Measurements from ENCODE around the gene BCORL1.
A peak's percentile ranks its signal among the peaks of the same experiment; 100 is the strongest.

The BCORL1 gene

DNA sequence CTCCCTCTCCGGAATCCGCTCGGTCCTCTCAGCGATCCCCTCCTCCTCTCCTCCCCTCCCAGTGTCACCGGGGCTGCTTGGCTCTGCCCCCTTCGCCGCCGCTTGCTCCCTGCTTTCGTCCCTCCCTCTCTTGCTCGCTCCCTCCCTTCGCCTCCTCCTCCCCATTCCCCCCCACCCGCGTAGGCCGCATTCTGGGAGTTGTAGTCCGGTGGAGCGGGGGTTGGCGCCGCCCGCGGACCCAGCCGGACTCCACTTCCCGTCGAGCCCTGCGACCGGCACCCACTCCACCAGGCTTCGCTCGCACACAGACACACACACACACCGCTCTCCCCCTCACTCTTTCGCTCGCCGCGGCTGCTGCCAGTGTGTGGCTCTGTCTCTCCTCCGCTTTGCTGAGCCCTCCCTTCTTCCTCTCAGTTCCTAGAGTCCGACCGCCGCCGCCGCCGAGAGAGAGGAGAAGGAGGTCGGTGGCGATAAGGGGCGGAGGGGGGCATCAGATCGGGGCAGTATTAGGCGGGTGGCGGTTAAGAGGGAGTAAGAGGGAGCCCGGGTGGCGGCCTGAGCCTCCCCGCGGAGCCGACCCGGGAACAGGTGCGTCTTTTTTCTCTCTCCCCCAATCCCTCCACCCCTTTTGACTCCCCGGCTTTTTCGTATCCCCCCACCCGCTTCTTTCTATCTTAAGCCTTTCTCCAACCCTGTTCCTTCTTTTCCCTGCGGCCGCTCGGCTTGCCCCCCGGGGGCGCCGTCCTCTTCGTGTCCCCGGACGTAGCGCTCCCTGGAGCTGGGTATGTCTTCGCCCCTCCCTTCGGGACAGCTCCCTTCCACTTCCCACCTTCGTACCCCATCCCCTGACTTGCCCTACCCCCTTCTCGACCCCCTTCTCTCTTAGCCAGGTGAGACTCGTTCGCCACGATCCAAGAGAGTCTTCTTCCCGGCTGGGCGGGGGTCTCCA, at the start of gene BCORL1:
Gene BCORL1 (plus strand): TSS at position 336 of the 952 bp plus-strand sequence. CDS start 22,597 bp downstream, outside the sequence.
- peak; percentile 90 for DNase-seq (ENCODE audit: low read depth)

DNA sequence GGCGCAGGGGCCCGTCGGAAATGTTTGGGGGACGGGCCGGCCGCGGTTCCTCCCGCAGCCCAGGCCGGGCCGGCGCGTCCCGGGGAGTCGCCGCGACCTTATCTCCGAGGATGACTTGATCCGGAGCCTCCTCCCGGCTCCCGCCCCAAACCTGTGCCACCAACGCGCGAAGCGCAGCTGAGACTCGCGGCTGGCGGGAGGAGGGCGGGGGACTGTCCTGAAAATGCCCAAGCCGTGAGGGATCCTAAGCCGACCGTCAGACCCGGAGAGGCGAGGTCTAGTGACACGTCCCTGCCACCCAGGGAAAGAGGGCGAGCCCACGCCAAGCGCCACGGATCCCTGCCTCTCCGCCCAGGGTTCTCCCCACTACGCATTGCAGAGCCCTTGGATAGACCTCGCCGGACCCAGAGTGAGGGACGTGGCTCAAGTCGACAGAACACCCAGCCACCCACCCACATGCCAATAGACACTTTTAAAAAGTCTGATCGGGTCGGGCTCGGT, 49.6 kb upstream of the BCORL1 start:
- peak; percentile 27 for DNase-seq (ENCODE audit: low read depth)

GRCh38 chrX:129933700-129934099, 48.7 kb upstream of the BCORL1 start:
- no peak for DNase-seq (ENCODE audit: low read depth)

DNA sequence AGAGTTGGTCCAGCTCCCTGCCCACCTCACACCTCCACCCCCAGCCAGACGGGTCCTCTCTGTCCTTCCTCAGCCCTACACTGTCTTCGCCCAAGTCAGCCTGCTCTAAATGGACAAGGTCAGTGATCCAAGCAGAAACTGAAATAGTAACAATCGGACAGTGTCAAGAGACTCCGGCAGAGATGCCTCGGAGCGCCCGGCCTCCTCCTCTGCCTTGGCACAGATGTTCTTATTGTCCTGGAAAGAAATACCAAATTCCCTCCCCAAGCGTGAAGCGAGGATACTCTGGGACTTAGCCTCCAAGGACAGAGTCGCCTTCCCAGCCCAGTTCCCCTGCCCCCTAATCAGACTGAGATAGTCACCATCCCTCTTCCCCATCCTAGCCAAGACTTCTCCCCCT, 48.0 kb upstream of the BCORL1 start:
- DNase-seq (ENCODE audit: low read depth): no peak

- no peak for DNase-seq (ENCODE audit: low read depth)
Observed at GRCh38 chrX:129934952-129935351, 47.5 kb upstream of the BCORL1 start.

DNA sequence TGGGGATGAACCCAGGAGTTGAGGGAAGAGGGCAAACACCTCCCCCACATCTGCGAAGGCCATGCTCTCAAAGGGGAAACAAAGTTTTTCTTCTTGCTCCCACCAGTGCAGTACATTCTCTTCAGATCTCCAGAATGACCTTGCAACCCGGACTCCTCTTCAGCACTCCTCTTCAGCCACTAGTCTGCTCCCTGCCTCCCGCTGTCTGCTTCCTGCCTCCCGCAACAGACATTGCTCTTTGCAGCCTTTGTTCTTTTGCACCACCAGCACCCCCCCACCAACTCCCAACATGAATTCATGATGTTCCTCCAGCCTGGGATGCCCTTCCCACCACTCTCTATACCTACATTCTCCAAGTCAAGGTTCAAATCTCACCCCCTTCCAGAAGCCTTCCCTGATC, 44.4 kb upstream of the BCORL1 start:
- no peak for DNase-seq (ENCODE audit: low read depth)

GRCh38 chrX:129939986-129940385, 42.4 kb upstream of the BCORL1 start:
- no peak for DNase-seq (ENCODE audit: low read depth)

GRCh38 chrX:129940721-129941120, 41.7 kb upstream of the BCORL1 start:
- no peak for DNase-seq (ENCODE audit: low read depth)

- peak; percentile 40 for DNase-seq (ENCODE audit: low read depth)
Observed at GRCh38 chrX:129945131-129945530, 37.3 kb upstream of the BCORL1 start.

- DNase-seq (ENCODE audit: low read depth): no peak
Observed at GRCh38 chrX:129953334-129953648, 29.1 kb upstream of the BCORL1 start.

DNA sequence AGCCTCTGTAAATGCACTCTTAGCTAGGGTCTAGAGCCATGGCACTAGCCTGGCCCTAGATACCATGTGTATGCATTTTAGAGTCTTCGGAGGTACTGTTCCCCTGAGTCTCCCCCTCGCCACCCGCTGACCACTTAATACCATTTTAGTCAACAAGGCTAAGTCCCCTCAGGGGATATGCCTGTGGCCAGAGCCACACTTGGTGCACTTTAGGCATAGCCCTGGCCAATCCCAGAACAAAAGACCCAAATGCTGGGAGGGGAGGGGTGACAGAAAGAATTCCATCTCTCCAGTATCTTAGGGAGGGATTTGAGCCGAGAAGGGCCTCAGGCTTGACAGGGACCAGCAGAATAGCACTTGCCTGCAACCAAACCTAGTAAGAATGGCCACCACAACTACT, 28.6 kb upstream of the BCORL1 start:
- no peak for DNase-seq (ENCODE audit: low read depth)

GRCh38 chrX:129954804-129955203, 27.6 kb upstream of the BCORL1 start:
- DNase-seq (ENCODE audit: low read depth): no peak

GRCh38 chrX:129955682-129956081, 26.8 kb upstream of the BCORL1 start:
- DNase-seq (ENCODE audit: low read depth): no peak

DNA sequence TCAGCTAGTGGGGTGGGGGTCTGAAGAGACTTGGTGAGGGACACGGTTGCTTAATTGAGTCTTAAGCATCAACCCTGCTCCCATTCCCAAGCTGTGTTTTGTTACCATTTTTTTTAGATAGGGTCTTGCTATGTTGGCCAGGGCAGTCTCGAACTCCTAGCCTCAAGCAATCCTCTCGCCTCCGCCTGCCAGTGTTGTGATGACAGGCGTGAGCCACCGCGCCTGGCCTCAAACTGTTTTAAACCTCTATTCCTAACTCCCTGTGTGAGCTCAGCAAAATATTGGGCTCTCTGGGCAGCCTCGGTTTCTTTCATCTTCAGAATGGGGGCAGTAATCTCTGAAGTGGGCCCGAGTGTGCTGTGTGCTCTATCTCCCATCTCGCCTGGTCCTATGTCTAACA, 26.3 kb upstream of the BCORL1 start:
- no peak for DNase-seq (ENCODE audit: low read depth)

- no peak for DNase-seq (ENCODE audit: low read depth)
Observed at GRCh38 chrX:129956765-129957164, 25.7 kb upstream of the BCORL1 start.

DNA sequence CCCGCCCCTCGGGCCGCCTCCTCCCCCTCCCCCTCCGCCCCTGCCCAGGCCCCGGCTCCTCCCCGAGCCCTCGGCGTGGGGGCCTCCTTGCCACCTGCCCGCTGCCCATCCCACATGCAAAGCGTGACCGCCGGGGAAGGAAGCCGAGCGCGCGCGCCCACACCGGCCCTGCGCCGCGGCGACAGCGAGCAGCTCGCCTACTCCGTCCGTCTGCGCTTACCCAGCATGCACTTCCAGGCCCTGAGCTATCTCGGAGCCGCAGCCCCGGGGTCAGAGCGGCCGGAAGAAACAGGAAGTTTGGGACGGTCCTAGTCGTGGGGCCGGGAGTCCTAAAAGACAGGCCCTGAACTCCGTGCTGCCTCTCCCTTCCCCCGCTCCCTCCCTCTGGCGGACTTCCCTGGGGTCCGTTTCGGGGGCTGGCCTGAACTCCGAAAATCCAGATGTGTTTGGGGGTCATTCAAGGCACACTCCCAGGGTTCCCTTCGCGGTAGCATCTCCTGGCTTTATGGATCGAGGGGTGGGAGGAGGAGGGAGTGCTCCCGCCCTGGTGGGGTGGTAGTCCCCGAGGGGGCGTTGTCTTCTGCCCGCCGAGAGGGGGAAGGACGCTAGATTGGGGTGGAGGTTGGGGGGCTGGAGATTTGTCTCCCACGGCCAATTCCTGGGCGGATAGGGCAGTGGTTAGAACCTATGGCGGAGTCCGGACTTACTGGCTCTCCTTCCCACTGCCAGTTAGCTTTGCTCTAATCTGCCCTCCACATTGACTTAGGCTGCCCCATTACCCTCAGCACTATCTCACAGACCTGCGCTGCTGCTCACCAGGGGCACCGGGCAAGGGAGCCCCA, 25.0 kb upstream of the BCORL1 start:
- DNase-seq (ENCODE audit: low read depth): peak; percentile 67

- DNase-seq (ENCODE audit: low read depth): no peak
Observed at GRCh38 chrX:129958083-129958465, 24.4 kb upstream of the BCORL1 start.

GRCh38 chrX:129958814-129959492, 23.5 kb upstream of the BCORL1 start:
- DNase-seq (ENCODE audit: low read depth): no peak

GRCh38 chrX:129959493-129959832, 23.0 kb upstream of the BCORL1 start:
- peak; percentile 43 for DNase-seq (ENCODE audit: low read depth)

- peak; percentile 69 for DNase-seq (ENCODE audit: low read depth)
Observed at GRCh38 chrX:129961180-129962083, 21.0 kb upstream of the BCORL1 start.

GRCh38 chrX:129963729-129964128, 18.7 kb upstream of the BCORL1 start:
- no peak for DNase-seq (ENCODE audit: low read depth)
